A673 (cell line): ENCODE results near the gene SERGEF. TPM values are rescaled to one million over a fixed set of nuclear protein-coding genes. Genes with fewer than 3 reads are reported as not detected.

ENCODE experiments used
- BruUV-seq: library from RNA; stranded (reverse); fragments of 400-500 nt; replicated peaks from 2 replicates; lab custom pipeline; 2021; lab: Mats Ljungman, UMichigan
- CTCF ChIA-PET: fragments of 300-600 bp; sonication (Branson Sonifier 250); formaldehyde crosslinking; loops from one replicate; lab custom pipeline; 2022; ENCODE audit warnings: antibody characterized with exemption; lab: Charles Lee
- POLR2A ChIA-PET: fragments of 300-600 bp; sonication (Branson Sonifier 250); formaldehyde crosslinking; loops from one replicate; lab custom pipeline; 2022; ENCODE audit warnings: antibody characterized with exemption; ENCODE audit not compliant: low non-redundant PET; lab: Charles Lee
- DNase-seq: peaks from one replicate; pipeline ENCODE4 v3.0.0-alpha.2; 2015; ENCODE audit warnings: low spot score
- H3K27ac ChIP-seq: fragments of 200-600 bp; sonication (generic); 2 replicates; pipeline ENCODE4 v1.5.1; 2016; ENCODE audit warnings: mixed run types, low read depth, mild to moderate bottlenecking, mixed read lengths, antibody characterized with exemption, low read length; ENCODE audit not compliant: poor library complexity, severe bottlenecking
- H3K27me3 ChIP-seq: fragments of 200-600 bp; sonication (generic); replicated peaks from 2 replicates; pipeline ENCODE4 v1.6.1; 2017; ENCODE audit warnings: mixed run types, low read depth, mild to moderate bottlenecking, mixed read lengths, antibody characterized with exemption, low read length; ENCODE audit not compliant: insufficient read depth, poor library complexity
- H3K36me3 ChIP-seq: fragments of 200-600 bp; sonication (generic); 2 replicates; pipeline ENCODE4 v1.6.1; 2016; ENCODE audit warnings: mixed run types, mild to moderate bottlenecking, mixed read lengths, antibody characterized with exemption, low read length; ENCODE audit not compliant: insufficient read depth, poor library complexity, severe bottlenecking
- H3K4me1 ChIP-seq: fragments of 200-600 bp; sonication (generic); 2 replicates; pipeline ENCODE4 v1.6.1; 2017; ENCODE audit warnings: mixed run types, mild to moderate bottlenecking, mixed read lengths, antibody characterized with exemption, low read length; ENCODE audit not compliant: insufficient read depth, poor library complexity, severe bottlenecking
- H3K4me3 ChIP-seq: fragments of 200-600 bp; sonication (generic); 2 replicates; pipeline ENCODE4 v1.5.1; 2016; ENCODE audit warnings: low read depth, mixed run types, mild to moderate bottlenecking, mixed read lengths, low read length; ENCODE audit not compliant: poor library complexity, severe bottlenecking
- H3K9me3 ChIP-seq: fragments of 200-600 bp; sonication (generic); 2 replicates; pipeline ENCODE4 v1.6.1; 2016; ENCODE audit warnings: mixed run types, low read depth, mild to moderate bottlenecking, mixed read lengths, antibody characterized with exemption, low read length; ENCODE audit not compliant: poor library complexity, severe bottlenecking
- CTCF ChIP-seq: fragments of 300-800, 200-600 bp; sonication (generic); conservative IDR thresholded peaks from 2 replicates; pipeline ENCODE4 v1.5.1; 2017; ENCODE audit warnings: low read depth, mild to moderate bottlenecking, antibody characterized with exemption, low read length, moderate library complexity, mixed read lengths
- EZH2 ChIP-seq: fragments of 200-600 bp; sonication (generic); IDR thresholded peaks from 2 replicates; pipeline ENCODE4 v1.6.1; 2017; ENCODE audit warnings: borderline replicate concordance, low read depth, mild to moderate bottlenecking, mixed read lengths, antibody characterized with exemption, low read length; ENCODE audit not compliant: poor library complexity, severe bottlenecking
- intact Hi-C: fragments of 100-400 bp; cut with micrococcal nuclease; formaldehyde crosslinking; loops from one replicate; pipeline ENCODE4 v1.10.0; 2022; ENCODE audit not compliant: unreplicated experiment
- total RNA-seq: library from RNA; stranded (reverse); gene quantifications from 2 replicates; pipeline ENCODE4 v1.2.3, GENCODE V29; 2021

Gene SERGEF
- total RNA-seq, 1 experiment from 2014 or later: 15.2 TPM

GRCh38 chr11:17790453-17790852, 222.4 kb downstream of the SERGEF start:
- TF ChIP-seq CTCF (no peak), EZH2 (no peak)
- Histone ChIP-seq H3K4me1 (no peaks in the 10 kb centered on the region), H3K27ac (no peak overlapping the region), H3K4me3 (no peak overlapping the region), H3K27me3 (no peaks in the 10 kb centered on the region), H3K36me3 (no peaks in the 10 kb centered on the region), H3K9me3 (no peaks in the 10 kb centered on the region)
- ChIA-PET POLR2A (no interaction called here), CTCF (no interaction called here)
- BruUV-seq: no TSS peak
- intact Hi-C loops: no loop called here
- no peak for DNase-seq

GRCh38 chr11:17788084-17788483, 224.8 kb downstream of the SERGEF start:
- BruUV-seq: no TSS peak
- Histone ChIP-seq H3K36me3 (no peaks in the 10 kb centered on the region), H3K27me3 (no peaks in the 10 kb centered on the region), H3K27ac (no peak overlapping the region), H3K4me3 (no peak overlapping the region), H3K4me1 (no peaks in the 10 kb centered on the region), H3K9me3 (no peaks in the 10 kb centered on the region)
- intact Hi-C loops: no loop called here
- DNase-seq: no peak
- ChIA-PET CTCF (no interaction called here), POLR2A (no interaction called here)
- no peak for TF ChIP-seq EZH2
- no peak for TF ChIP-seq CTCF

GRCh38 chr11:17786824-17787525, 225.9 kb downstream of the SERGEF start:
- no peak for DNase-seq
- ChIA-PET POLR2A (no interaction called here), CTCF (no interaction called here)
- no peaks in the 10 kb centered on the region for H3K27me3 ChIP-seq
- no peaks in the 10 kb centered on the region for H3K4me1 ChIP-seq
- no peaks in the 10 kb centered on the region for H3K9me3 ChIP-seq
- intact Hi-C loops: no loop called here
- no peak overlapping the region for H3K27ac ChIP-seq
- TF ChIP-seq EZH2 (no peak), CTCF (no peak)
- no TSS peak for BruUV-seq
- H3K4me3 ChIP-seq: no peak overlapping the region
- H3K36me3 ChIP-seq: no peaks in the 10 kb centered on the region
